Epithelial cell of esophagus (primary cell): ENCODE measurements around the gene PFKL.

ENCODE experiments used
- DNase-seq: peaks from one replicate; pipeline ENCODE4 v3.0.0; 2010; ENCODE audit warnings: low read depth
- H3K4me3 ChIP-seq: 2 replicates; pipeline ENCODE4 v1.5.1; 2011; ENCODE audit warnings: mild to moderate bottlenecking, low read length, control low read depth
- CTCF ChIP-seq: IDR thresholded peaks from 2 replicates; pipeline ENCODE4 v1.5.1; 2011; ENCODE audit warnings: low read depth, mild to moderate bottlenecking, low read length, control low read depth, inconsistent platforms; ENCODE audit not compliant: insufficient read depth; ENCODE audit errors: missing control alignments

The PFKL gene

DNA sequence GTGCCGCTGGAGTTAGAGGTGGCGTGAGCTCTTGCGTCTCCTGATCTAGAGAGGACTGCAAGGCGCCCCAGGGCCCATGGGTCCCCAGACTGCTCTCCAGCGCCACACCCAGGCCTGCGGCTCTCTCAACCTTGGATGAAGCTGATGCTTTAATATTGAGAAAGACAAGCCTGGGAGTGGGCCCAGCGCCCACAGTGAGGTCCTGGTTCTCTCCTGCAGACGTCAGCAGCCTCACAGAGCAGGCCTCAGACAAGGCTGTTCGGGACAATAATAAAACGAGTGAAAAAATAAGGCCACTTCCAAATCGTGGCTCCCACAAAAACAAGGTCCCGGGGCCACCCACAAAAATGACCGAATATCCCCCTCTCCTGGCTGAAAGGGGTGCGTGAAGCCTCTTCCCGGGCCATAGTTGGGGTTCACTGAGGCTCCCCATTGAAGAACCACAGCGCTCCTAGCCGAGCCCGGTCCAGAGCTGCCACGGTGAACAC is 32.2 kb upstream of the PFKL start:
- no peak for DNase-seq
- no peak overlapping the region for H3K4me3 ChIP-seq
- TF ChIP-seq CTCF: peak; percentile 4

GRCh38 chr21:44269090-44269489 is 30.8 kb upstream of the PFKL start:
- no peak for DNase-seq
- H3K4me3 ChIP-seq: no peak overlapping the region
- TF ChIP-seq CTCF: no peak

GRCh38 chr21:44271558-44272283 is 28.1 kb upstream of the PFKL start:
- no peak for DNase-seq
- no peak overlapping the region for H3K4me3 ChIP-seq
- TF ChIP-seq CTCF: no peak

- no peak overlapping the region for H3K4me3 ChIP-seq
- no peak for TF ChIP-seq CTCF
- DNase-seq: no peak
These were observed 27.5 kb upstream of the PFKL start for GRCh38 chr21:44272284-44272858.

GRCh38 chr21:44273046-44273445 is 26.8 kb upstream of the PFKL start:
- no peak for DNase-seq
- H3K4me3 ChIP-seq: no peak overlapping the region
- TF ChIP-seq CTCF: no peak

DNA sequence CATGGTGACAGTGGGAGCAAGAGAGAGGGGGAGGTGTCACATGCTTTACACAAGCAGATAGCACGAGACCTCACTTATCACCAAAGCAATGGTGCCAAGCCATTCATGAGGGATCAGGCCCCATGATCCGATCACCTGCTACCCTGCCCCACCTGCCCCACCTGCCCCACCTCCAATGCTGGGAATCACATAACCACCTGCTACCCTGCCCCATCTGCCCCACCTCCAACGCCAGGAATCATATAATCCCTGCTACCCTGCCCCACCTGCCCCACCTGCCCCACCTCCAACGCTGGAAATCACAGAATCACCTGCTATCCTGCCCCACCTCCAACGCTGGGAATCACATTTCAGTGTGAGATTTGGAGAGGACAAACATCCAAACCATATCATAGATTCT is 24.8 kb upstream of the PFKL start:
- H3K4me3 ChIP-seq: no peak overlapping the region
- no peak for TF ChIP-seq CTCF

More for the DNA sequence above, 24.8 kb upstream of the PFKL start:
- DNase-seq: no peak
